HG02642 (cell line): ENCODE results near the gene SLC1A7.

Experiments
- ATAC-seq: cut with Tn5 transposase; IDR thresholded peaks from one replicate; pipeline ENCODE4 v1.9.1; 2021; ENCODE audit warnings: mild to moderate bottlenecking; ENCODE audit not compliant: unreplicated experiment, poor library complexity

SLC1A7 gene

GRCh38 chr1:53093451-53093754 lies 49.0 kb downstream of the SLC1A7 start:
- no peak for ATAC-seq

- no peak for ATAC-seq
Measured at GRCh38 chr1:53092659-53093450, 49.6 kb downstream of the SLC1A7 start.

- no peak for ATAC-seq
Measured at GRCh38 chr1:53091841-53092645, 50.4 kb downstream of the SLC1A7 start.

- ATAC-seq, result no peak
Measured at GRCh38 chr1:53090227-53091147, 52.0 kb downstream of the SLC1A7 start.

GRCh38 chr1:53089478-53090226 lies 52.8 kb downstream of the SLC1A7 start:
- ATAC-seq, result no peak

- ATAC-seq, result no peak
Measured at GRCh38 chr1:53088616-53089300, 53.7 kb downstream of the SLC1A7 start.

GRCh38 chr1:53087332-53088285 lies 54.8 kb downstream of the SLC1A7 start:
- no peak for ATAC-seq

- no peak for ATAC-seq
Measured at GRCh38 chr1:53086491-53087070, 55.9 kb downstream of the SLC1A7 start.

- no peak for ATAC-seq
Measured at GRCh38 chr1:53085405-53085804, 57.0 kb downstream of the SLC1A7 start.

GRCh38 chr1:53084589-53084971 lies 57.9 kb downstream of the SLC1A7 start:
- no peak for ATAC-seq

- ATAC-seq, result no peak
Measured at GRCh38 chr1:53083636-53084588, 58.5 kb downstream of the SLC1A7 start.

GRCh38 chr1:53082826-53083455 lies 59.5 kb downstream of the SLC1A7 start:
- no peak for ATAC-seq

GRCh38 chr1:53081384-53082066 lies 60.9 kb downstream of the SLC1A7 start:
- no peak for ATAC-seq

GRCh38 chr1:53080769-53081168 lies 61.7 kb downstream of the SLC1A7 start:
- no peak for ATAC-seq

GRCh38 chr1:53080041-53080440 lies 62.4 kb downstream of the SLC1A7 start:
- no peak for ATAC-seq

GRCh38 chr1:53079251-53079650 lies 63.2 kb downstream of the SLC1A7 start:
- no peak for ATAC-seq
